GM12801 (cell line): ENCODE data around the gene ABLIM2.

Experiments used
- CTCF ChIP-seq: IDR thresholded peaks from one replicate; pipeline ENCODE4 v1.5.1; 2011; ENCODE audit warnings: control low read depth; ENCODE audit not compliant: insufficient read length; ENCODE audit errors: extremely low read depth

ABLIM2 gene

GRCh38 chr4:7929118-7929951 lies 229.3 kb downstream of the ABLIM2 start:
- TF ChIP-seq CTCF, result no peak

- no peak for TF ChIP-seq CTCF
Observed at GRCh38 chr4:7928711-7929110, 229.9 kb downstream of the ABLIM2 start.

- no peak for TF ChIP-seq CTCF
Observed at GRCh38 chr4:7926822-7927221, 231.8 kb downstream of the ABLIM2 start.

- no peak for TF ChIP-seq CTCF
Observed at GRCh38 chr4:7924570-7924969, 234.0 kb downstream of the ABLIM2 start.

GRCh38 chr4:7924163-7924562 lies 234.4 kb downstream of the ABLIM2 start:
- TF ChIP-seq CTCF, result no peak

GRCh38 chr4:7922466-7922865 lies 236.1 kb downstream of the ABLIM2 start:
- TF ChIP-seq CTCF, result no peak

- TF ChIP-seq CTCF, result no peak
Observed at GRCh38 chr4:7918981-7919380, 239.6 kb downstream of the ABLIM2 start.
